ENCODE results near the gene HIP1.
"Not testable (repeated sequence)": the region's sequence is repeated elsewhere in the genome, so short reads cannot be mapped to it uniquely, and the experiment has no call there.

The HIP1 gene

DNA sequence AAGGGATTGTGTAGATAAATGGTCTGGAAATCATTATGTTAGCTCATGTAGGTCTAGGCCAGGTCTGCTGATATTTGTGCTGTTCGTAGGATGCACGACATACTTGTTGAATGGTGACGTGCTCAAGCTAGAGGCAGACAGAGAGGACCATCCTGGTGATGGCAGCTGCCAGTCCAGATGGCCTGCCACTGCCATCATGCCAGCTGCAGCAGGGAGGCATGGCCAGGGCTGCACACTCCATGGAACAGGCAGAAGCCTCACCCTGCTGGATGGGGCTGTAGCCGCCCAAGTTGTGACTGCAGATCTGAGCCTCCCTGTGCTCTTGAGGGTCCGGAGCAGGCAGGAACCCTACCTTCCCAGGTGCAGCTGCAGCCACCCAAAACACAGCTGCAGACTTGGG, 166.3 kb downstream of the HIP1 start:
- TF ChIP-seq, protein P1, sequence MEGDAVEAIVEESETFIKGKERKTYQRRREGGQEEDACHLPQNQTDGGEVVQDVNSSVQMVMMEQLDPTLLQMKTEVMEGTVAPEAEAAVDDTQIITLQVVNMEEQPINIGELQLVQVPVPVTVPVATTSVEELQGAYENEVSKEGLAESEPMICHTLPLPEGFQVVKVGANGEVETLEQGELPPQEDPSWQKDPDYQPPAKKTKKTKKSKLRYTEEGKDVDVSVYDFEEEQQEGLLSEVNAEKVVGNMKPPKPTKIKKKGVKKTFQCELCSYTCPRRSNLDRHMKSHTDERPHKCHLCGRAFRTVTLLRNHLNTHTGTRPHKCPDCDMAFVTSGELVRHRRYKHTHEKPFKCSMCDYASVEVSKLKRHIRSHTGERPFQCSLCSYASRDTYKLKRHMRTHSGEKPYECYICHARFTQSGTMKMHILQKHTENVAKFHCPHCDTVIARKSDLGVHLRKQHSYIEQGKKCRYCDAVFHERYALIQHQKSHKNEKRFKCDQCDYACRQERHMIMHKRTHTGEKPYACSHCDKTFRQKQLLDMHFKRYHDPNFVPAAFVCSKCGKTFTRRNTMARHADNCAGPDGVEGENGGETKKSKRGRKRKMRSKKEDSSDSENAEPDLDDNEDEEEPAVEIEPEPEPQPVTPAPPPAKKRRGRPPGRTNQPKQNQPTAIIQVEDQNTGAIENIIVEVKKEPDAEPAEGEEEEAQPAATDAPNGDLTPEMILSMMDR (IDR thresholded peaks at IDR 0.05; ENCODE audit: low read depth, low read length, missing control alignments), result no peak
- DNase-seq (ENCODE audit: extremely low read depth, low read depth), result no peak
- no peak overlapping the region for H3K4me3 ChIP-seq (replicated peaks; ENCODE audit: low read depth, low read length)

DNA sequence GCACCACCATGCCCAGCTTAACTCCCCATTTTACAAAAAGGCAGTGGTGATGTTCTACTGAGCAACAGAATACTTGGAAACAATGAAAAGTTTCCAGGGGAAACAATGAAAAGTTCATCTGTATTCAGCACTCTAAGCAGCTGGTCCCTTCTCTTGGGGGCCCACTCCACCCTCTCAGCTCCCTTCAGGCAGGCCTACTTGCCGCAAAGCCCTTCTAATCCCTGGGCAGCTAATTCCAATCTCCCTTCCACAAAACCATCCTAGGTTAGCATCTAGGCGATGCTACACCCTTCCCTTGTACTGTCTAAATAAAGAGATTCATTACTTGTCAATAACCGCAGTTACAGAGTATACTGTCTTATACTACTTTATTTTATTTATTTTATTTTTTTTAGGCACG, 167.5 kb downstream of the HIP1 start:
- TF ChIP-seq, protein P1 (IDR thresholded peaks at IDR 0.05; ENCODE audit: low read depth, low read length, missing control alignments), result no peak
- no peak overlapping the region for H3K4me3 ChIP-seq (replicated peaks; ENCODE audit: low read depth, low read length)

DNA sequence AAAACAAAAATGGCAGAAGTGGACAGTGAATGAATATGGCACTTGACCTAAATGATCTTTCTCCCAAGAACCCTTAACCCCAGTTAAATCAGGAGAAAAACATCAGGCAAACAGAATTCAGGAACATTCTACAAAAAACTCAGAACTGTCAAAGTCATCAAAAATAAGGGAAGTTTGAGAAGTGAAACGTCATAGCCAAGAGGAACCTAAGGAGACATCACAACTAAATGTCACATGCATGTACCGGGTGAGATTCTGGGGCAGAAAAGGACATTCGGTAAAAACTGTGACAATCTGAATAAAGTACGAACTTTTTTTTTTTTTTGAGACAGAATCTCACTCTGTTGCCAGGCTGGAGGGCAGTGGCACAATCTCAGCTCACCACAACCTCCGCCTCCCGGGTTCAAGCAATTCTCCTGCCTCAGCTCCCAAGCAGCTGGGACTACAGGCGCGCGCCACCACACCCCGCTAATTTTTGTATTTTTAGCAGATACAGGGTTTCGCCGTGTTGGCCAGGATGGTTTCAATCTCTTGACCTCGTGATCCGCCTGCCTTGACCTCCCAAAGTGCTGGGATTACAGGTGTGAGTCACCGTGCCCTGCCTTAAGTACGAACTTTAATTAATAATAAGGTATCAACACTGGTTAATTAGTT, 169.0 kb downstream of the HIP1 start:
- not testable (repeated sequence) for DNase-seq (ENCODE audit: extremely low read depth, low read depth)

More for the DNA sequence above, 167.5 kb downstream of the HIP1 start:
- no peak for DNase-seq (ENCODE audit: extremely low read depth, low read depth)

DNA sequence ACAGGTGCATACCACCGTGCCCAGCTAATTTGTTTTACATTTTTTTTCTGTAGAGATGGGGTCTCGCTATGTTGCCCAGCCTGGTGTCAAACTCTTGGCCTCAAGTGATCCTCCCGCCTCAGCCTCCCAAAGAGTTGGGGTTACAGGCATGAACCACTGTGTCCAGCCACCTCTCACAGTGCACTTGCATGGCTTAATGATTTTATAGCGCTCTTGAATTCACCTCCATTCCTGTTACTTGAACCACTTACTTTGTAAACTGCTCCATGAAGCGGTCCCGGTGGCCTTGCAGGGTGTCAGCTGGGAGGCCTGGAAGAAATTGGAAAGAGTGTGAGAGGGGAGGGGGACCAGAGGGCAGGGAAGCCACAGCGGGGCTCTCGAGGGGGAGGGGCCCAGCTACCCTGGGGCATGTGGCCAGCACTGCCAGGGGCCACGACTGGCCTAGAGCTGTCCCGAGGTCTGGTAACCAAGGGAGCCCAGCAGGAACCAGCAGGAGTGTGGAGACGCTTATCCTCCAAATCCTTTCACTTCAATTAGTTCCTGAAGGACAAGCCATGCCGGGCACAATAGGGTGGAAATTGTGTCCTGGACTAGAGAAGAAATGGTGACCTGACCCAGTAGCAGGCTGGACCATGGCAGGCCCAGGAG, 170.7 kb downstream of the HIP1 start:
- TF ChIP-seq, protein P1 (IDR thresholded peaks at IDR 0.05; ENCODE audit: low read depth, low read length, missing control alignments), result no peak
- H3K4me3 ChIP-seq (replicated peaks; ENCODE audit: low read depth, low read length), result no peak overlapping the region
- DNase-seq (ENCODE audit: extremely low read depth, low read depth), result no peak

More for the DNA sequence above, 169.0 kb downstream of the HIP1 start:
- H3K4me3 ChIP-seq (replicated peaks; ENCODE audit: low read depth, low read length), result not testable (repeated sequence)

DNA sequence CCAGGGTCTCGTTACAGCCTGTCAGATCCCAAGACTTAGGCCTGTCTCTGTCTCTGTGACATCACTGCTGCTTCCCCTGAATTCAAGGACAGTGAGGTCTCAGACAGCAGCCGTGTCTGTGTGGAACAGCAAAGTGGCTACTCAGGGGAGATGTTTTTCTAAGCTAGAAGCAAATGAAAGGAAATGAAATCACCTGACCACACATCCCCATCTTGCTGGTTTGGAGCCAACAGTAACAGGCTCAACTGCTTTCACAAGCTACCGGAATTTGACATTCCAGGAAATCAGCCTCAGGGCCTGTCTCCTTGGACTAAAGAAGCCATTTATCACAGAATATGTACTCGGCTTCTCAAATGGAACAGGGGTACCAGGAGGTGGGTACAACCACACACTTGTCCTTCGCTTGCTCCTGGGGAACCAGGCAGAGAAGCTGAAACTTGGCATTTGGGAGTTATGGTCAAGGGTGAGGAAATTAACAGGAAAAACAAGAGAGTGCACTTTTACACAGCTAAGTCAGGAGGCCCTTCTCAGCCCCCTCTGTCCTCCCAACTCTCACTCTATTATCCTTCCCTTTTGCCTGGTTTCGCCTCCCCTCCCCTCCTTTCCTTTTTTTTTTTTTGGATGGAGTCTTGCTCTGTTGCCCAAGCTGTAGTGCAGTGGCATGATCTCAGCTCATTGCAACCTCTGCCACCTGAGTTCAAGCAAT, 173.5 kb downstream of the HIP1 start:
- H3K4me3 ChIP-seq (replicated peaks; ENCODE audit: low read depth, low read length), result no peak overlapping the region
- DNase-seq (ENCODE audit: extremely low read depth, low read depth), result peak; percentile 88
- TF ChIP-seq, protein P1 (IDR thresholded peaks at IDR 0.05; ENCODE audit: low read depth, low read length, missing control alignments), result no peak

DNA sequence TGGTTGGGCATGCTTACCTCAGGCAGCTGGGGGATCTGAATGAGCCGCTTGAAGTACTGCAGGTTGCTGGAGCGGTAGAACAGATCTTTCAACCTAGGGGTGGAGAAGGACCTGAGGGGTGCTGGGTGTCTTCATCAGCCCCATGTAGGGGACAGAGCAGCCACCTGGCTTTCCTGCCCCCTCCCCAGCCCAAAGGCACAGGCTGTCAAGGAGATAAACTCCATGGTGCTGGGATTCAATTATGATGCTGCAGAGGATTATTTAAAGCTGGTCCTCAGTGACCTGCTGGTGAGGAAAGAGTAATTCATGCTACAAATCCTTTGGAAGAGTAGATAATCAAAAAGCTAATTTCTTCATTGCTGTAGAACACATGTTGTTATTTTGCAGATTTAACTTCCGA, 175.6 kb downstream of the HIP1 start:
- no peak overlapping the region for H3K4me3 ChIP-seq (replicated peaks; ENCODE audit: low read depth, low read length)
- TF ChIP-seq, protein P1 (IDR thresholded peaks at IDR 0.05; ENCODE audit: low read depth, low read length, missing control alignments), result no peak
- DNase-seq (ENCODE audit: extremely low read depth, low read depth), result no peak

DNA sequence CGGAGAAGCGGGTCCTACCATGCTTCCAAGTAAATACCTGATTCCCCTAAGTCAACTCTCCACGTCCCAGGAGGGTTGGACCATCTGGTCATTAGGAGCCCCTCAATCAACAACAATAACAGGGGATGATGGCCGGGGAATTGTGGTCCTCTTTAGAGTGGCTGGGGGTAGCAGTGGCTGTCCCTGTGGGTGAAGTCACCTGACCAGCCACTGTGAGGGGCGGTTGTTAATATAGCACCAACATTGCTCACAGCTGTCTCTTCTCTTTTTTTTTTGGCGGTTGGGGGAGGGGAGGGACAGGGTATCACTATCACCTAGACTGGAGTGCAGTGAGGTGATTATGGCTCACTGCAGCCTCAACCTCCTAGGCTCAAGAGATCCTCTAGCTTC, 178.8 kb downstream of the HIP1 start:
- no peak overlapping the region for H3K4me3 ChIP-seq (replicated peaks; ENCODE audit: low read depth, low read length)
- DNase-seq (ENCODE audit: extremely low read depth, low read depth), result no peak
- TF ChIP-seq, protein P1 (IDR thresholded peaks at IDR 0.05; ENCODE audit: low read depth, low read length, missing control alignments), result no peak

All from HFF-Myc (cell line).